NOMO-1 treated with DMSO at 0.1 percent for 48 hours (cell line): ENCODE data around the gene HAL.

Experiments
- DNase-seq: peaks from one replicate; lab custom pipeline; 2025; ENCODE audit not compliant: unreplicated experiment; lab: John Stamatoyannopoulos, UW

The HAL gene

GRCh38 chr12:96014943-96015599, 18.9 kb upstream of the HAL start:
- DNase-seq, result no peak

DNA sequence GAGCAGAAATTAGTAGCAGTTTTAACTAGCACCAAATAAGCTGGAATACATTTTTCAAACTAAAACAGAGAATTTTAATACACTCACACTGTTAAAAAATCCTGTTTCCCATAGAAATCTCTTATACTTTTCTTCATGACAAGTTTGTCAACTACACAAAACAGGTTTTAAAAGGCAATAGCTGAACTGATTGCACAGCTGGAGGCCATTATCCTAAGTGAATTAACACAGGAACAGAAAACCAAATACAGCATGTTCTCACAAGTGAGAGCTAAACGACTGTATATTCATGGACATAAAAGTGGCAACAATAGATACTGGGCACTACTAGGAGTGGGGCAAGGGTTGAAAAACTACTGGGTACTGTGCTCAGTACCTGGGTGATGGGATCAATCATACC, 11.6 kb upstream of the HAL start:
- DNase-seq, result no peak

- DNase-seq, result no peak
Observed at GRCh38 chr12:96006727-96007126, 10.6 kb upstream of the HAL start.

GRCh38 chr12:96000858-96001257, 4.7 kb upstream of the HAL start:
- no peak for DNase-seq

DNA sequence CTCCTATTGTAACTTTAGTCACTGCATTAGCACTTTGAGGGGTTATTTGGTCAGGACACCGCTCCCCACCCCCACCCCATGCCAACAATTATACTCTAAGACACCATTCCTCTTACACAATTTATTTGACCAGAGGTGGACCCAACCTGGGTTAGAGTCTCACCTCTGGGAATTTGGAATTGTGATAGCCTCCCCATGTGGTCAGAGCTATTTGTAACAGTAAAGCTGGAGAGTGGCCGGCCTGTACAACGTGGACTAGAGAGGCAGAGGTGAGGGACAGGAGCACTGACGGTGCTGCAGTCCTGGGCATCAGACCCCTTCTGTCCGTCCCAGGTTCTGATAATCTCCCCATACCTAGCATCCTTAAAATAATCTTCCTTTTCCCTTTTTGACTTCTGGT, 3.3 kb upstream of the HAL start:
- no peak for DNase-seq

DNA sequence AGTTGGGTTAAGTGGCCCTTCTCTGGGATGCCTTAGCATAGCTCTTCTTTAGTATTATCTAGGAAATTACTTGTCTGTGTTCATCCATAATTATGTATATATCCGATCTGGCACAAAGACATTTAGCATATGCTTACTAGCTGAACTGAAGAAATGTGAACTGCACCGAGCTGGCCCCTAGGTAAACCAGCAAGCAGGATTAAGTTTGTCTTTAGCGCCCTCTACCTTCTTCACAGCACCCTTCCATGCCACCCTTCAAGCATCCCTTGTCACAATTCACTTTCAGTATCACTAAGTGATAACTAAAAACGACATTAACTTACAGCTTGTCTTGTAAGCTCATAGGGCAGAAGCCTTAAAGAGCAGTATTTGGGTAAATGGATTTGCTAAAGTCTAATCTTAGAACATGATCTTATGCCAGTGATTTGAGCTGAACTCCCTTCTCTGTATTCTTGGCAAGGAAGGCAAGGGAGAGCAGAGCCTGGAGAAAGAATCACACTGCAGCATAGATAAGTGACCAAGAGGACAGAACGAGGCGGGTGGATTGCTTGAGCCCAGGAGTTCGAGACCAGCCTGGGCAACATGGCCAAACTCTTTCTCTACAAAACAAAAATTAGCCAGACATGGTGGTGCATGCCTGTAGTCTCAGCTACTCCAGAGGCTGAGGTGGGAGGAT, 2.6 kb upstream of the HAL start:
- DNase-seq, result peak; percentile 84

- DNase-seq, result no peak
Observed at GRCh38 chr12:95997911-95998510, 1.9 kb upstream of the HAL start.

DNA sequence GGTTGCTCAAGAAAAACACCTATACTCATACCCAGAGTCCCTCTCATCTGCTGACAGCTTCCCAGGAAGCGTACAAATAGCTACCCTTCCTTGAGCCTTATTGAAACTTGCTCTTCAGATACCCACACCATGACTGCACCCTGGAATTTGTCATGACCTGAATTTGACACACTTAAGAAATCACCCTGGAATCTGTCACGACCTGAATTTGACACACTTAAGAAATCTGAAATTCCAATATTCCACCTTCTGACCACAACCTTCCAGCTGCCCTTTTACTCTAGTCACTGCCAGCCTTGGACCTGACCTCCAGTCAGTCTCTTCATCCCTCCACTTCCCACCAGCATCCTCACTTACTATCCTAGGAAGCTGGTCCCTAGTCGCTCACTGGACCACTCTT, 1.1 kb upstream of the HAL start:
- DNase-seq, result no peak

DNA sequence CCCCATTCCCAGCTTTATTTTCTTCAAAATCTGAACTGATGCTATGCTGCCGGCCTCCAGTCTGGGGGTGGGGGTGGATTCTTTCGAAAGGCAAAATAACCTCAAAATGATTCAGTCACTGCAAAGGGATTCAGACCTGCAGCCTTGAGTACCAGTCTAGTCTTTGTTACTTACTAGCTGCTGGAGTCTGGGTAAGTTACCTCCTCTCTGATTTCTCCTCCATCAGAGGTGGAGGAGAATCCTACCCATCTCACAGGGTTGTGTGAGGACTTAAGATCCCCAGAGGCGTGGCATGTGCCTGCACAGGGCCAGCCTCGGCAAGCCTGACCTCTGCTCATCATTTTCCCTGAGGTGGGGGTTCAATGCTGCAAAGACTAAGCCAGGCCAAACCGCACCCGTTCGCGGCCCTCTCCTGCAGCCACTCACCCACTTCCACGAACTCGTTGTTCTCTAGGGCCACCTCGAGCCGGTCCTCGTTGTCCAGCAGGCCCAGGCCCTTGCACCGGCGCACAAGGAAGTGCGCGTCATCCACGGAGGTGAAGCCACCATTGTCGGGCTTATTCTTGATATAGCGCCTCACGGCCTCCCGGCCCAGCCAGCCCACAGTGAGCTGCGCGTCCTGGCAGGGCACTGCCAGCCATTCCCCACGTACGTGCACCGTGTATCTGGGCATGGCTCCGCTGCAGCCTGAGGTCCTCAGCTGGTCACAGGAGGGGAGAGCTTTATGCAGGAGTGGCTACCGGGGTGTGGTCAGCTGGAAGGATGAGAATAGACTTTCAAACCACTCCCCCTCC, 709 bp downstream of the HAL start:
- peak; percentile 36 for DNase-seq

DNA sequence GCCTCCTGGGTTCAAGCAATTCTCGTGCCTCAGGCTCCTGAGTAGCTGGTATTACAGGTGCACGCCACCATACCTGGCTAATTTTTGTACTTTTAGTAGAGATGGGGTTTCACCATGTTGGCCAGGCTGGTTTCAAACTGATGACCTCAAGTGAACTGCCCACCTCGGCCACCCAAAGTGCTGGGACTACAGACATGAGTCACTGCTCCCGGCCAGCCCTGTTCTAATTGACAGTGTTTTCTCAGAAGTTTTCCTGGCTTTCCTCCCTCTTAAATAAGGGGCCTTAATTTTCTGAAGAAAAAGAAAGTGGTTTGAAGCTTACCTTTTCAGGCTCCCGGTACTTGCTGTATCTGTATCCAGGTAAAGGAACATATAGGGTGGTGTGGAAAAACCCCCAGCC, 1.7 kb downstream of the HAL start:
- DNase-seq, result no peak

GRCh38 chr12:95993907-95994306, 2.2 kb downstream of the HAL start:
- DNase-seq, result no peak

- no peak for DNase-seq
Observed at GRCh38 chr12:95990136-95990535, 6.0 kb downstream of the HAL start.

DNA sequence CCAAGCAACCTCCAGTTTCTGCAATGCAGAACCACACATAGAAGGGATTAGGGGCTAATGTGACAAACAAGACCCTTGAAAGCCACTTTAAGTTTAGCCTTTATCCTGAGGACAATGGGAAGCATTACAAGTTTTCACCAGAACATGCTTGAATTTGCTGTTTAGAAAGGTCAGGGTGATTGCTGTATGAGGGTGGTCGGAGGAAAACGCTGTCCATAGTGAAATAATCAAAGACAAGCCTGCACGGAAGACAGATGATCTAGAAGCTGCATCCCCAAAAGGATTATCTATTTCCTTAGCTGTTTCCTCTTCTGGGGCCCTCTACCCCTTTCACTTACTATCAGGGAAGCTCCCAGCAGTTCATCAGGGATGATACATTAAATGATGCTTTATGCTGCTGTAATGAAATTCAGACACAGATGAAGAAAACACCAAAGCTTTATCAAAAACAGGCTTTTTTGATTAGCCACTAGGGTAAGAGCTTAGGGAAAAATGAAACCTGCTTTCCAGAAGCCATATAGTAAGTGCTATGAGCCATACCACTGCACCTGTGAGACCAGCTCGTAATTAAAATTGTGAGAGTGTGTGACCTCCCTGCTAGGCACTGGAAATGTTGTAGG, 6.5 kb downstream of the HAL start:
- no peak for DNase-seq

- DNase-seq, result no peak
Observed at GRCh38 chr12:95988506-95989275, 7.5 kb downstream of the HAL start.

GRCh38 chr12:95986635-95987570, 9.2 kb downstream of the HAL start:
- no peak for DNase-seq

GRCh38 chr12:95984682-95985081, 11.5 kb downstream of the HAL start:
- no peak for DNase-seq

GRCh38 chr12:95982602-95983001, 13.5 kb downstream of the HAL start:
- DNase-seq, result no peak

- DNase-seq, result no peak
Observed at GRCh38 chr12:95980437-95980836, 15.7 kb downstream of the HAL start.

GRCh38 chr12:95978774-95979173, 17.4 kb downstream of the HAL start:
- DNase-seq, result no peak

GRCh38 chr12:95978351-95978750, 17.8 kb downstream of the HAL start:
- DNase-seq, result no peak
